DND-41 (cell line): ENCODE data around the gene MAPK1IP1L.
"Not testable (repeated sequence)": the region's sequence is repeated elsewhere in the genome, so short reads cannot be mapped to it uniquely, and the experiment has no call there.

Experiments used
- ATAC-seq: fragments of 200-7000 bp; cut with Tn5 transposase; 3 replicates; pipeline ENCODE4 v1.9.1; 2021; ENCODE audit warnings: low read depth; ENCODE audit not compliant: insufficient read depth
- DNase-seq: peaks from one replicate; pipeline ENCODE4 v3.0.0-alpha.2; 2020
- H2AFZ ChIP-seq: 2 replicates; pipeline ENCODE4 v1.6.0; 2012; ENCODE audit warnings: low read depth, low read length
- H3K27ac ChIP-seq: 2 replicates; pipeline ENCODE4 v1.5.1; 2012; ENCODE audit warnings: low read length, inconsistent platforms
- H3K27me3 ChIP-seq: fragments of 200-600 bp; sonication (generic); 2 replicates; pipeline ENCODE4 v1.6.0; 2012; ENCODE audit warnings: low read length, mild to moderate bottlenecking, inconsistent platforms; ENCODE audit not compliant: insufficient read depth, poor library complexity
- H3K36me3 ChIP-seq: 2 replicates; pipeline ENCODE4 v1.5.1; 2012; ENCODE audit warnings: low read length, inconsistent platforms; ENCODE audit not compliant: insufficient read depth
- H3K4me1 ChIP-seq: 2 replicates; pipeline ENCODE4 v1.5.1; 2012; ENCODE audit warnings: mild to moderate bottlenecking, low read length; ENCODE audit not compliant: insufficient read depth
- H3K4me2 ChIP-seq: 2 replicates; pipeline ENCODE4 v1.6.0; 2012; ENCODE audit warnings: mild to moderate bottlenecking, moderate library complexity, low read length, inconsistent platforms; ENCODE audit not compliant: insufficient read depth
- H3K4me3 ChIP-seq, 2 experiments: fragments of 200-600 bp in 1 of 2; shearing (Covaris generic) in 1 of 2; 2 replicates each; pipeline ENCODE4 v1.5.1; 2012 to 2016; ENCODE audit warnings: inconsistent platforms in 2 of 2, low read length in 2 of 2, mild to moderate bottlenecking in 2 of 2, low read depth in 1 of 2, moderate library complexity in 1 of 2
- H3K79me2 ChIP-seq: 2 replicates; pipeline ENCODE4 v1.6.0; 2012; ENCODE audit warnings: low read length, inconsistent platforms; ENCODE audit not compliant: insufficient read depth
- H3K9ac ChIP-seq: 2 replicates; pipeline ENCODE4 v1.6.0; 2012; ENCODE audit warnings: low read depth, mild to moderate bottlenecking, inconsistent platforms, low read length, moderate library complexity
- H3K9me3 ChIP-seq: 2 replicates; pipeline ENCODE4 v1.5.1; 2012; ENCODE audit warnings: low read length, moderate library complexity, mild to moderate bottlenecking, inconsistent platforms; ENCODE audit not compliant: insufficient read depth, severe bottlenecking
- H4K20me1 ChIP-seq: 2 replicates; pipeline ENCODE4 v1.6.0; 2012; ENCODE audit warnings: low read length; ENCODE audit not compliant: insufficient read depth
- EZH2 ChIP-seq: IDR thresholded peaks from 3 replicates; pipeline ENCODE4 v1.6.1; 2012; ENCODE audit warnings: borderline replicate concordance, low read depth, mild to moderate bottlenecking, moderate library complexity, low read length, inconsistent platforms; ENCODE audit not compliant: severe bottlenecking
- TF ChIP-seq, protein P1 (sequence below): IDR thresholded peaks from 2 replicates; pipeline ENCODE4 v1.5.1; 2012; ENCODE audit warnings: borderline replicate concordance, low read length, moderate library complexity, mild to moderate bottlenecking; ENCODE audit not compliant: poor library complexity, severe bottlenecking; ENCODE audit errors: extremely low read depth

MAPK1IP1L gene

DNA sequence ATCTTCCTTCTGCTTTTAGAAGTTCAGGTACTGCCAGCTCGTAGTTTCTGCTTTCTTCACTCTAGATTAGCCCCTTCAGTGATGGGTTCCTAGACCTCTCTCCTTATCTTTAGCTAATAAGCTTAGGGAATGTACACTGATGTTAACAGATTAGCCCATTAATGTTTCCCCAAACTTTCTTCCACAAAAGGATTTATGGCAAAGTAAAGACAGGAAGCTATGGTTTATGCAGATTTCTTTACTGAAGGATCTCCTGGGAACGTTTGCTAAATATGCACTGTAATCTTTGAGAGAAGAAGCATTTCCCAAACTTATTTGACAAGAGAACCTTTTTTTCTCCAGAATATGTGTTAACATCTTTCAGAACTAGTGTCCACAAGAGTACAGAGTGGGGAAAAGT lies 20.3 kb upstream of the MAPK1IP1L start:
- peaks cover 19% of the 10 kb centered on the region; the same call in 1 of the 2 replicates for H4K20me1 ChIP-seq
- ATAC-seq (no peak), DNase-seq (no peak)
- peaks cover 38% of the 10 kb centered on the region for H3K4me1 ChIP-seq
- peaks cover 91% of the 10 kb centered on the region for H3K79me2 ChIP-seq
- no peak overlapping the region for H3K27ac ChIP-seq
- no peak overlapping the region for H2AFZ ChIP-seq
- TF ChIP-seq, protein P1, sequence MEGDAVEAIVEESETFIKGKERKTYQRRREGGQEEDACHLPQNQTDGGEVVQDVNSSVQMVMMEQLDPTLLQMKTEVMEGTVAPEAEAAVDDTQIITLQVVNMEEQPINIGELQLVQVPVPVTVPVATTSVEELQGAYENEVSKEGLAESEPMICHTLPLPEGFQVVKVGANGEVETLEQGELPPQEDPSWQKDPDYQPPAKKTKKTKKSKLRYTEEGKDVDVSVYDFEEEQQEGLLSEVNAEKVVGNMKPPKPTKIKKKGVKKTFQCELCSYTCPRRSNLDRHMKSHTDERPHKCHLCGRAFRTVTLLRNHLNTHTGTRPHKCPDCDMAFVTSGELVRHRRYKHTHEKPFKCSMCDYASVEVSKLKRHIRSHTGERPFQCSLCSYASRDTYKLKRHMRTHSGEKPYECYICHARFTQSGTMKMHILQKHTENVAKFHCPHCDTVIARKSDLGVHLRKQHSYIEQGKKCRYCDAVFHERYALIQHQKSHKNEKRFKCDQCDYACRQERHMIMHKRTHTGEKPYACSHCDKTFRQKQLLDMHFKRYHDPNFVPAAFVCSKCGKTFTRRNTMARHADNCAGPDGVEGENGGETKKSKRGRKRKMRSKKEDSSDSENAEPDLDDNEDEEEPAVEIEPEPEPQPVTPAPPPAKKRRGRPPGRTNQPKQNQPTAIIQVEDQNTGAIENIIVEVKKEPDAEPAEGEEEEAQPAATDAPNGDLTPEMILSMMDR, result no peak
- TF ChIP-seq EZH2, result no peak
- H3K4me3 ChIP-seq, result no peak overlapping the region
- no peak overlapping the region for H3K9ac ChIP-seq
- H3K36me3 ChIP-seq, result peaks cover 37% of the 10 kb centered on the region
- H3K9me3 ChIP-seq, result no peaks in the 10 kb centered on the region
- peak overlapping the region; percentile 27; the same call in 1 of the 2 replicates for H3K4me2 ChIP-seq
- no peaks in the 10 kb centered on the region for H3K27me3 ChIP-seq

DNA sequence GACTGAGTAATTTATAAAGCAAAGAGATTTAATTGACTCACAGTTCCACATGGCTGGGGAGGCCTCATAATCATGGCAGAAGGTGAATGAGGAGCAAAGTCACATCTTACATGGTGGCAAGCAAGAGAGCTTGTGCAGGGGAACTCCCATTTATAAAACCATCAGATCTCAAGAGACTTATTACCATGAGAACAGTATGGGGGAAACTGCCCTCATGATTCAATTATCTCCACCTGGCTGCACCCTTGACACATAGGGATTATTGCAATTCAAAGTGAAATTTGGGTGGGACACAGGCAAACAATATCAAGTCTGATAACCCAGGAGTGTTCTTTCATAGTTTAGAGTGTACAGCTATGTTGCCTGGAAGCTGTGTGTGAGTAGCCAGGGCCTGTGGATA lies 13.5 kb upstream of the MAPK1IP1L start:
- H4K20me1 ChIP-seq, H2AFZ ChIP-seq, H3K4me3 ChIP-seq, H3K9ac ChIP-seq, H3K4me1 ChIP-seq, H3K27me3 ChIP-seq, H3K27ac ChIP-seq, H3K4me2 ChIP-seq, H3K9me3 ChIP-seq, DNase-seq, ATAC-seq: not testable (repeated sequence)
- peaks cover 52% of the 10 kb centered on the region for H3K36me3 ChIP-seq
- peaks cover 63% of the 10 kb centered on the region for H3K79me2 ChIP-seq

DNA sequence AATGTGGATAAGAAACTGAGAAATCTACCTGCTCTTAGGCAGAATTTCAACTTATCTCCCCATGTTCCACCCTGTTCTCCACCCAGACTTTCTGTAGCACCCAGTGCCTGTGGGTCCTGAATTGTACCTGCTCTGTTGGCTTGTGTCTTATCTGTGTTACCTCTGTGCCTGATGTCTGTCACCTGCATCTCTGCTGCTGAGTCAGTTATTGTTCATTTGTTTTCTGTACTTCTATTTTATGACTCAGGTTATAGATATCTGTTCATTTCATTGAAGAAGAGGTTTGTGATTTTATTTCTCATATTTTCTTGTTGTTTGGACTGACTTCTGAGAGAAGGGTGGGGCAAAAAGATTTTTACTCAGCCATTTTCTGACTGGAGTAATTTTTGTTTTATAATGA lies 12.7 kb upstream of the MAPK1IP1L start:
- no peak overlapping the region for H3K4me3 ChIP-seq
- TF ChIP-seq, protein P1, result no peak
- TF ChIP-seq EZH2, result no peak
- H3K9me3 ChIP-seq, result no peaks in the 10 kb centered on the region
- no peak for DNase-seq
- peaks cover 3% of the 10 kb centered on the region; the same call in 1 of the 2 replicates for H4K20me1 ChIP-seq
- H3K79me2 ChIP-seq, result peaks cover 56% of the 10 kb centered on the region
- no peaks in the 10 kb centered on the region for H3K4me1 ChIP-seq
- no peak for ATAC-seq
- no peak overlapping the region for H3K4me2 ChIP-seq
- no peak overlapping the region for H3K9ac ChIP-seq
- no peaks in the 10 kb centered on the region for H3K27me3 ChIP-seq
- no peak overlapping the region for H2AFZ ChIP-seq
- no peak overlapping the region for H3K27ac ChIP-seq
- H3K36me3 ChIP-seq, result peaks cover 56% of the 10 kb centered on the region

DNA sequence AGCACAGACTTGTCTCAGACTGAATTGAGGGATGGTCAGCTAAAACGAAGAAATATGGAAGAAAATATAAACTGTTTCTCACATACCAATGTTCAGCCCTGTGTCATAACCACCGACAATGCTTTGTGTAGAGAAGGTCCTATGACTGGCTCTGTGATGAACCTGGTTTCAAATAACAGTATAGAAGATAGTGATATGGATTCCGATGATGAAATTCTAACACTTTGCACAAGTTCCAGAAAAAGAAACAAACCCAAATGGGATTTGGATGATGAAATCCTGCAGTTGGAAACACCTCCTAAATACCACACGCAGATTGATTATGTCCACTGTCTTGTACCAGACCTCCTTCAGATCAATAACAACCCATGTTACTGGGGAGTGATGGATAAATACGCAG lies 7.9 kb upstream of the MAPK1IP1L start:
- no peak overlapping the region for H3K9ac ChIP-seq
- peaks cover 26% of the 10 kb centered on the region for H3K79me2 ChIP-seq
- no peaks in the 10 kb centered on the region for H3K27me3 ChIP-seq
- H3K27ac ChIP-seq, result no peak overlapping the region
- no peak overlapping the region for H3K4me2 ChIP-seq
- no peak overlapping the region for H3K4me3 ChIP-seq
- H4K20me1 ChIP-seq, result peaks cover 2% of the 10 kb centered on the region; the same call in 1 of the 2 replicates
- TF ChIP-seq, protein P1, result no peak
- no peak for TF ChIP-seq EZH2
- no peak overlapping the region for H2AFZ ChIP-seq
- peaks cover 38% of the 10 kb centered on the region for H3K36me3 ChIP-seq
- ATAC-seq (no peak), DNase-seq (no peak)
- H3K4me1 ChIP-seq, result no peaks in the 10 kb centered on the region
- H3K9me3 ChIP-seq, result no peaks in the 10 kb centered on the region
